ENCODE results near the gene STAC. TPM values are rescaled to one million over a fixed set of nuclear protein-coding genes. Genes with fewer than 3 reads are reported as not detected.

Gene STAC
- total RNA-seq, 1 donor from 2014 or later = not detected

GRCh38 chr3:36408146-36408545 lies 27.8 kb downstream of the STAC start:
- Mint-ChIP-seq H3K4me3 (ENCODE audit: unreplicated experiment) (no peak overlapping the region), H3K9me3 (ENCODE audit: unreplicated experiment) (no peaks in the 10 kb centered on the region), H3K27ac (ENCODE audit: unreplicated experiment) (no peak overlapping the region), H3K27me3 (ENCODE audit: unreplicated experiment) (no peaks in the 10 kb centered on the region), H3K36me3 (ENCODE audit: unreplicated experiment) (no peaks in the 10 kb centered on the region), H3K4me1 (ENCODE audit: unreplicated experiment) (no peaks in the 10 kb centered on the region)
- no peak for DNase-seq (ENCODE audit: extremely low spot score, unreplicated experiment)
- TF ChIP-seq, protein P1, sequence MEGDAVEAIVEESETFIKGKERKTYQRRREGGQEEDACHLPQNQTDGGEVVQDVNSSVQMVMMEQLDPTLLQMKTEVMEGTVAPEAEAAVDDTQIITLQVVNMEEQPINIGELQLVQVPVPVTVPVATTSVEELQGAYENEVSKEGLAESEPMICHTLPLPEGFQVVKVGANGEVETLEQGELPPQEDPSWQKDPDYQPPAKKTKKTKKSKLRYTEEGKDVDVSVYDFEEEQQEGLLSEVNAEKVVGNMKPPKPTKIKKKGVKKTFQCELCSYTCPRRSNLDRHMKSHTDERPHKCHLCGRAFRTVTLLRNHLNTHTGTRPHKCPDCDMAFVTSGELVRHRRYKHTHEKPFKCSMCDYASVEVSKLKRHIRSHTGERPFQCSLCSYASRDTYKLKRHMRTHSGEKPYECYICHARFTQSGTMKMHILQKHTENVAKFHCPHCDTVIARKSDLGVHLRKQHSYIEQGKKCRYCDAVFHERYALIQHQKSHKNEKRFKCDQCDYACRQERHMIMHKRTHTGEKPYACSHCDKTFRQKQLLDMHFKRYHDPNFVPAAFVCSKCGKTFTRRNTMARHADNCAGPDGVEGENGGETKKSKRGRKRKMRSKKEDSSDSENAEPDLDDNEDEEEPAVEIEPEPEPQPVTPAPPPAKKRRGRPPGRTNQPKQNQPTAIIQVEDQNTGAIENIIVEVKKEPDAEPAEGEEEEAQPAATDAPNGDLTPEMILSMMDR (IDR thresholded peaks at IDR 0.05) = no peak

GRCh38 chr3:36409862-36410261 lies 29.6 kb downstream of the STAC start:
- no peaks in the 10 kb centered on the region for H3K27me3 Mint-ChIP-seq (ENCODE audit: unreplicated experiment)
- no peak overlapping the region for H3K27ac Mint-ChIP-seq (ENCODE audit: unreplicated experiment)
- H3K9me3 Mint-ChIP-seq (ENCODE audit: unreplicated experiment) = no peaks in the 10 kb centered on the region
- no peak for DNase-seq (ENCODE audit: extremely low spot score, unreplicated experiment)
- H3K4me3 Mint-ChIP-seq (ENCODE audit: unreplicated experiment) = no peak overlapping the region
- H3K36me3 Mint-ChIP-seq (ENCODE audit: unreplicated experiment) = no peaks in the 10 kb centered on the region
- no peaks in the 10 kb centered on the region for H3K4me1 Mint-ChIP-seq (ENCODE audit: unreplicated experiment)
- TF ChIP-seq, protein P1 (IDR thresholded peaks at IDR 0.05) = no peak

DNA sequence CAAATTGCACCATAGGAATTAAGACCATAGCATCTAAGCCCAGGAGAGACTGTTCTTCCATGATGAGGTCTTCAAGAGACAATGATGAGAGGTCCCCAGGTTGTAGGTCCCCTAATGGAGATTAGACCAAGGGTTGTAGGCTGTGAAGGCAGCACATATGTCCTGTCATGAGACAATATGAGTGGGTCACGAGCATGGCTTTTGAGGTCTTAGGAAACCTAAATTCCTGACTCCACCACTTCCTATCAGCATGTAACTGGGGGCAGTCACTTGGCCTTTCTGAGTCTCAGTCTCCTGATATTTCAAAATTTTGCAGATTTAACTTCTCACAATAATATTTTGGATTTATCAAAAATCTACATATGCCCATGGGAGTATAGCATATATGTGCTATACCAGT lies 31.3 kb downstream of the STAC start:
- Mint-ChIP-seq H3K4me1 (ENCODE audit: unreplicated experiment) (no peaks in the 10 kb centered on the region), H3K27ac (ENCODE audit: unreplicated experiment) (no peak overlapping the region), H3K9me3 (ENCODE audit: unreplicated experiment) (no peaks in the 10 kb centered on the region), H3K27me3 (ENCODE audit: unreplicated experiment) (no peaks in the 10 kb centered on the region), H3K4me3 (ENCODE audit: unreplicated experiment) (no peak overlapping the region), H3K36me3 (ENCODE audit: unreplicated experiment) (no peaks in the 10 kb centered on the region)
- TF ChIP-seq, protein P1 (IDR thresholded peaks at IDR 0.05) = no peak
- no peak for DNase-seq (ENCODE audit: extremely low spot score, unreplicated experiment)

DNA sequence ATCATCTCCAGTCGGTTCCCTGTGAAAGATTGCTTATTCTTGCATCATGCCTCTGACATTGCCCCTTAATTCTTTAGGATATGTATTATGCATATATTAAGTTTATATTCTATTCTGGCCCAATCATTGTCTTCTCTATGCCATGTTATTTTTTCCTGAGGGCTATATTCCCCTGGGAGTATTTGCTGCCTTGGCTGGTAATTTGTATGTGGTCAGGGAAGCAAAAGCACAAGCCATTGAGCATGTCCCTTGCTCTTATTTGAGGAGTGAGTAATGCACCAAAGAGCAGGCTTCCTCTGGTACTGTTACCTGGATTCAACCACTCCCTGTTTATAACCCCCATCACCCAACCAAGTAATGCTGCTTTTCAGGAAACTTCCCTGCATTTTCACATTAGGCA lies 36.3 kb downstream of the STAC start:
- Mint-ChIP-seq H3K4me3 (ENCODE audit: unreplicated experiment) (no peak overlapping the region), H3K4me1 (ENCODE audit: unreplicated experiment) (no peaks in the 10 kb centered on the region), H3K9me3 (ENCODE audit: unreplicated experiment) (no peaks in the 10 kb centered on the region), H3K36me3 (ENCODE audit: unreplicated experiment) (no peaks in the 10 kb centered on the region), H3K27me3 (ENCODE audit: unreplicated experiment) (peaks cover 2% of the 10 kb centered on the region), H3K27ac (ENCODE audit: unreplicated experiment) (no peak overlapping the region)
- TF ChIP-seq, protein P1 (IDR thresholded peaks at IDR 0.05) = no peak
- no peak for DNase-seq (ENCODE audit: extremely low spot score, unreplicated experiment)

DNA sequence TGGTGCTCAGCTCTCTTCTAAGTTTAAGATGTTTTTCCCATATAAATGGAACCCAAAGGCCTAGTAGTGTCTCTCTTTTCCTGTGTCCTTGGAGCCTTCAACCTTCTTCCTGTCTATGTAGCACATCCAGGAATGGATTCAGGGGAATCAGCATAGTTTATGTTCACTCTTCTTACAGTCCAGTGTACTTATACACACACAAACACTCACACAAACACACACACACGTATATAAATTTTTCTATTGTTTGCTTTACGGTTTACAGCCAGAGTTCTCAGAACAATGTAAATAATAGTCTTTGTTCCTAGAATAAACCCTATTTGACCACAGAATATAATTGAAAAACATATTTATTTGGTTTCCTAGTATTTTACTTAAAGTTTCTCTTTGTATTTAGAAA lies 36.9 kb downstream of the STAC start:
- DNase-seq (ENCODE audit: extremely low spot score, unreplicated experiment) = no peak
- H3K4me3 Mint-ChIP-seq (ENCODE audit: unreplicated experiment) = no peak overlapping the region
- H3K27me3 Mint-ChIP-seq (ENCODE audit: unreplicated experiment) = peaks cover 2% of the 10 kb centered on the region
- H3K9me3 Mint-ChIP-seq (ENCODE audit: unreplicated experiment) = no peaks in the 10 kb centered on the region
- no peaks in the 10 kb centered on the region for H3K4me1 Mint-ChIP-seq (ENCODE audit: unreplicated experiment)
- no peak overlapping the region for H3K27ac Mint-ChIP-seq (ENCODE audit: unreplicated experiment)
- TF ChIP-seq, protein P1 (IDR thresholded peaks at IDR 0.05) = no peak
- no peaks in the 10 kb centered on the region for H3K36me3 Mint-ChIP-seq (ENCODE audit: unreplicated experiment)

Data from osteocyte (in vitro differentiated cells).